Right renal pelvis (tissue), 4 donors: ENCODE measurements around the gene GPC6. TPM values are rescaled to one million over a fixed set of nuclear protein-coding genes. Genes with fewer than 3 reads are reported as not detected.
A peak's percentile ranks its signal among the peaks of the same experiment; 100 is the strongest.

Experiments
- DNase-seq, 4 donors: peaks; one replicate each; pipeline ENCODE4 v3.0.0-alpha.2; 2013; ENCODE audit warnings: low read depth in 4 of 4, low spot score in 3 of 4, missing footprints in 1 of 4
- polyA plus RNA-seq, 4 donors: library from polyadenylated mRNA; unstranded; fragments of 120-200 nt; gene quantifications; one replicate each; pipeline ENCODE4 v1.2.1, GENCODE V29; 2013; ENCODE audit not compliant: insufficient read length in 4 of 4

GPC6 gene
- polyA plus RNA-seq, 4 donors: 64.7 to 74.0 (median 65.9) TPM

DNA sequence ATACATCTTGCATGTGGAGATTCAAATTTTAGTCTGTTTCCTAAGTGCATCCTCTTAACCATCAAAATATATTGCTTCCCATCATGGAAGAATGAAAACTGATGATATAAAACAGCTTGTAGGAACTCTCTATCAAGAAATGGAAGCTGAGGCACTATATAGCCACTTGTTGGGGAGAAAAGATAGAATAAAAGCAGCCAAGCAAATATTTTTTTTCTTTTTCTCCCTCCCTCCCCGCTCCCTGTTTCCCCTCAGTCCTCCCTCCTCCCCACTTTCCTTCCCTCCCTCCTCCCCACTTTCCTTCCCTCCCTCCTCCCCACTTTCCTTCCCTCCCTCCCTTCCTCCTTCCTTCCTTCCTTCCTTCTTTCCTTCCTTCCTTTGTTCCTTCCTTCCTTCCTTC lies 413.8 kb downstream of the GPC6 start:
- DNase-seq: no peak

DNA sequence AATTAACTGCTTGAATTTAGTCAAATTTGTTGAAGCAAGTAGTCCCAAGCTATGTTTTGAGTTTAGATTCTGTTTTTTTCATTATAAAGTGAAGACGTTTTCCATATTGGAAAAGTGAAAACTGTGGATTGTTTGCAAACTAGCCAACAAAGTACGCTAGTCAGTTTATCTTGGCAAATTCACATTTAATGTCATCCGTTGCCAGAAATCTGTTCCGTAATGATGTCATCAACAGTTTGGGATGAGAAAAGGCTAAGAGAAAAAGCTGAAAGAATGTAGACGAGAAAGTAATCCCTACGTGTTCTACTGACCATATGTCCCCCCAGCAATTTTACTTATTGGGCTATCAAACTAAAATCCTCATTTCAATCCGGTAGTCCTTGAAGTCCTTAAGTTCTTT lies 419.6 kb downstream of the GPC6 start:
- DNase-seq: no peak

GRCh38 chr13:93649496-93649895 lies 422.9 kb downstream of the GPC6 start:
- no peak for DNase-seq

GRCh38 chr13:93653776-93654175 lies 427.2 kb downstream of the GPC6 start:
- no peak for DNase-seq

DNA sequence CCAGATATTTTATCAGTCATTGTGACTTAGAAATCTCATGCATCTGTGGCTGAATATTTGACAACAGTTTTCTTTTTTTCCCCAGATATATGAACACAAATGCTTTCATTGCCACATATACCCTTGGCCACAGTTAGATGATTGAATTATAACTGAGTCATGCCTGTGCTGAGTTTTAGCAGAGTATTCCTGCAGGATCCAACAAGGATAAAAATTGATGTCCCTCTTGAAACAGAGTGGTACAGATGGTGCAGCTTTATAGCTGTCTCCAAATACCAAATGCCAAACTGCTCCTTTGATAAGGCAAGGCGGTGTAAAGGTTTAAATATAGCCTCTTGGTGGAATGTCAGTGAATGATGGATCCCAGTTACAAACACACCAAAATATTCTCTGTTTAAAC lies 428.5 kb downstream of the GPC6 start:
- no peak for DNase-seq

- no peak for DNase-seq
Observed at GRCh38 chr13:93660391-93661063, 433.9 kb downstream of the GPC6 start.

DNA sequence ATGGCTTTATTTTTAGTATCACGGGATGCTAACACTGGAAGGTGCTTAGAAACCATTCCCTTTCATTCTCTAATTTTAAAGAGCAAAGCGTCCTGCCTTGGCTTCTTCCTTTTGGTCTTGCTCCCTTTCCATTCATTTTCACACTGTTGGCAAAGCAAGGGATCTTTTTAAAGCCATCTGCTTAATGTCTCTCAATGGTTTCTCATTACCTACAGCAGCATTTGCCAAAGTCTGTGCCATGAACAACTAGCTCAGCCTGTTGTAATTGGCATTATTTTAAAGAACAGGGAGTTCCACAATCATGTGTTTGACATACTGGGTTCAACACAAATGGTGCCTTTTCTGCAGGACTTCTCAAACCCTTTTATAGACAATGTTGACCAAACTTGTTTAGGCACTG lies 444.3 kb downstream of the GPC6 start:
- DNase-seq: no peak

GRCh38 chr13:93672996-93673395 lies 446.4 kb downstream of the GPC6 start:
- peak in 1 of 4 donors; percentile 8 for DNase-seq

DNA sequence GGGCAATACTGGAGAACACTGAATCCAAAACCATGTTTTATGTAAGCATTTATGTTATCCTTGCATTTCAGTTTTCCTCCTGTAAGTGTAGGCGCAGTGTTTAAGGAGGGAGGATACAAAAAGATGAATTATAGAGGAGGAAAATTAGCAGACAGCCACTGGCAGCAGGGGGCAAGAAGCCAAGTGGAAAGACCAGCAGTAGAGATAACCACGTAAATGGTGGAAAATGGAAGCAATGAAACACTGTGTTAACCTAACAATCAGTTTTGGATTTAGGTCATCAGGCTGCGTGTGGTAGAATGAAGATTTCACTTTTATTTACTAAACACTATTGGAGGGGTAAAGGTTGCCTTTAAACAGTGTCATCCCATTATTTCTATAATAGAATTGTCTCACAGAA lies 447.3 kb downstream of the GPC6 start:
- no peak for DNase-seq

GRCh38 chr13:93674337-93674755 lies 447.7 kb downstream of the GPC6 start:
- no peak for DNase-seq

GRCh38 chr13:93680329-93680728 lies 453.7 kb downstream of the GPC6 start:
- no peak for DNase-seq

- DNase-seq: no peak
Observed at GRCh38 chr13:93685900-93686299, 459.3 kb downstream of the GPC6 start.

- no peak for DNase-seq
Observed at GRCh38 chr13:93686399-93686798, 459.8 kb downstream of the GPC6 start.

DNA sequence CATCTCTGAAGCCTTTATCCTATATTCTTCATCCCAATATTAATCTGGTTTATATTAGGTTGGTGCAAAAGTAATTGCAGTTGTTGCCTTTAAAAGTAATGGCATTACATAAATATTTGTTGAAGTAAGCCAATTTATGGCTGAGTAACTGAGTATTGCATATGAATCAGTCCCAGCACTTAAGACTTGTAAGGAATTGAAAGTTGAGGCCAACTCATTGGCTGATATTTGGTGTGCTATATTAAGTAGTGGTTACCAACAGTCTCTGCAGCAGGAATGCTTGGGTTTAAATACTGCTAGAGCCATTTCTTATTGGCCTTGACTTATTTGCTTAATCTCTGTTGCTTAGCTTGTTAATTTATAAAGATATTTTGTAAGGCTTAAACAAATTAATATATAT lies 460.7 kb downstream of the GPC6 start:
- no peak for DNase-seq

GRCh38 chr13:93689333-93689732 lies 462.7 kb downstream of the GPC6 start:
- no peak for DNase-seq

GRCh38 chr13:93690139-93690538 lies 463.5 kb downstream of the GPC6 start:
- peak in 2 of 4 donors; percentile 35 to 36 for DNase-seq

DNA sequence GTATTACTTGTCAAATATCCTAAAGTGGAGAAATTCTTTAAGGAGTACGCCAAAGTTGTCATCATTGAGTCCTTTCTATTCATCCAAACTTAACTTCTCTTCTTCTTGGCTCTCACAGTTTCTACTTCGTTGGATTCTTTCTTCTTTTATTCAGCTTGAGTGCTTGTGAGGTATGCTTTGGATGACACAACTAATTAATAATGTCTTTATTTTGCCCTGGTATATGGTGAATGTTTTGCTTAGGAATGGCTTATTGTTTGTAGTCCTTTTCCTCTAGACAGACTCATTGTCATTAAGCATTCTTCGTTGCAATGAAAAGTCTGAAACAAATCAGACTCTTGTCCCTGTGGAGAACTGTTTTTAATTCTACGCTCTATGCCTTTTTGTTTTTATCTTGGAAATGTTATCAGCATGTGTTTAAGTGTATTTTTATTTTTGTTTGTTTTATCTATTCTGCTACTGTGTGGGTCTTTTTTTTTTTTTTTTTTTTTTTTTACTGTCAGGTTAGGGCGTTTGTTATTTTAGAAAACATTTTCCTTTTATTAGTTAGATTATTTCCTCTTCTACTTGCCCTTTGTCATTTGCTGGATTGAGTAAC lies 471.5 kb downstream of the GPC6 start:
- no peak for DNase-seq

GRCh38 chr13:93700115-93700514 lies 473.5 kb downstream of the GPC6 start:
- DNase-seq: no peak

- no peak for DNase-seq
Observed at GRCh38 chr13:93708308-93709075, 481.9 kb downstream of the GPC6 start.

DNA sequence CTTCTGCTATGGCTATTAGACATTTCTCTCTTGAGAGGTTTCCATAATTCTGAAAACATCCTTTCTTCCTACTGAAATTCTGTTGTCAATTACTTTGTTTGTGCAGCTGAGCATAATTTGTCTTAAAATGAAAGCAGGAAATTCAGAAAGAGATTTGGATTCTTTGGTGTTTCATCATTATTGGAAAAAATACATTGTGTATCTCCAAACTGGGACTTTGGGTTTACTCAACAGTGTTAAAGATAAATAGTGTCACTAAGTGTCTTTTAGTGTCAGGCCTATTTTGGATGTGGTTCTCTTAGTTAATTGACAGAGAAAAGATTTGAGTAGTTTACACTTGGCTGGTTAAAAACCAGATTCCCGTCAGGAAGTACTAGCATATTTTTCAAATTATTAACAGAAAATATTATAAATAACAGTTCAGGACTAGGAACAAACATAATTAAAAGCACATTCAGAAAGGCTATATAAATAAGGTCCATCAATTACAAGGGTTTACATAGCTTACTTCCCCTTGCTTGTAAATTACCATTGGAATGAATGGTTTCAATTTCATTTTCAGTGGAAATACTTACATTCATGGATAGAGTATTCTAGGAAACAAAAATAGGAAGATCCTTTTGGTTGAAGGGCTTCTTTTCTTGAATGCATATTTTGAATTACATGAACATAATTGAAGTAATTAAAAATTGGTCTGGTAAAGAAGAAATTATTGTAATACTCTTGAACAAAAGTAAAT lies 483.1 kb downstream of the GPC6 start:
- no peak for DNase-seq

GRCh38 chr13:93714171-93714570 lies 487.6 kb downstream of the GPC6 start:
- no peak for DNase-seq
